K562 (cell line): ENCODE data around the gene SLC25A33. TPM values are rescaled to one million over a fixed set of nuclear protein-coding genes. Genes with fewer than 3 reads are reported as not detected.

ENCODE experiments used
- ATAC-seq: fragments of 200-7000 bp; cut with Tn5 transposase; 3 replicates; pipeline ENCODE4 v1.9.1; 2020; ENCODE audit warnings: moderate library complexity
- BruUV-seq: library from RNA; stranded (reverse); fragments of 400-500 nt; replicated peaks from 2 replicates; lab custom pipeline; 2021; lab: Mats Ljungman, UMichigan
- CTCF ChIA-PET: fragments of 300-600 bp; formaldehyde crosslinking; extraction: SDS; loops from one replicate; lab custom pipeline; 2021; ENCODE audit warnings: low intra/inter-chr PET ratio; lab: Yijun Ruan, JAX
- POLR2A ChIA-PET: fragments of 300-600, 350-650 bp; sonication (Branson Sonifier 250); formaldehyde crosslinking; extraction: SDS; loops from one replicate; lab custom pipeline; 2021; ENCODE audit warnings: antibody characterized with exemption, inconsistent platforms; lab: Yijun Ruan, JAX
- DNase-seq, 4 experiments: peaks; one replicate each; pipeline versions ENCODE4 v3.0.0 to v3.0.0-alpha.2; 2011 to 2018; ENCODE audit warnings: low spot score in 3 of 4, mixed read lengths in 3 of 4; ENCODE audit errors: extremely low read depth in 1 of 4
- FAIRE-seq: peaks from 2 replicates; lab custom pipeline; 2011; peaks lifted over from hg19 to GRCh38; lab: Jason Lieb, UNC
- H2AFZ ChIP-seq: 2 replicates; pipeline ENCODE4 v1.6.0; 2011; ENCODE audit warnings: low read depth, low read length, control low read depth, inconsistent platforms
- H3K27ac ChIP-seq: fragments of 200-600 bp; 3 replicates; pipeline ENCODE4 v1.8.0; 2011; ENCODE audit warnings: low read depth, mild to moderate bottlenecking, control low read depth, inconsistent platforms, low read length, moderate library complexity, mixed read lengths; ENCODE audit errors: extremely low read depth
- H3K27me3 ChIP-seq, 2 experiments: fragments of 300-600 bp in 1 of 2; 2 replicates in 1 of 2; 3 replicates in 1 of 2; pipeline versions ENCODE4 v1.6.0 to v1.8.0; 2011; ENCODE audit warnings: inconsistent platforms in 2 of 2, low read length in 2 of 2, mild to moderate bottlenecking in 1 of 2, mixed read lengths in 1 of 2, moderate library complexity in 1 of 2; ENCODE audit not compliant: control insufficient read depth in 2 of 2, insufficient read depth in 2 of 2
- H3K36me3 ChIP-seq: fragments of 300-600 bp; 3 replicates; pipeline ENCODE4 v1.8.0; 2011; ENCODE audit warnings: mild to moderate bottlenecking, low read length, inconsistent platforms; ENCODE audit not compliant: control insufficient read depth, insufficient read depth
- H3K4me1 ChIP-seq, 2 experiments: fragments of 200-600 bp in 1 of 2; replicated peaks in 1 of 2; 2 replicates in 1 of 2; 3 replicates in 1 of 2; pipeline versions ENCODE4 v1.5.1 to v1.8.0; 2011; ENCODE audit warnings: inconsistent platforms in 2 of 2, low read length in 2 of 2, mild to moderate bottlenecking in 1 of 2, mixed read lengths in 1 of 2, moderate library complexity in 1 of 2; ENCODE audit not compliant: control insufficient read depth in 2 of 2, insufficient read depth in 2 of 2
- H3K4me2 ChIP-seq: 2 replicates; pipeline ENCODE4 v1.6.1; 2011; ENCODE audit warnings: low read length, control low read depth, inconsistent platforms, mixed read lengths; ENCODE audit not compliant: insufficient read depth
- H3K4me3 ChIP-seq: fragments of 200-600 bp; sonication (generic), shearing (Covaris generic); 2 replicates; pipeline ENCODE4 v1.5.1; 2016; ENCODE audit warnings: control low read depth, inconsistent platforms
- H3K79me2 ChIP-seq: fragments of 200-600 bp; 3 replicates; pipeline ENCODE4 v1.8.0; 2011; ENCODE audit warnings: low read length, inconsistent platforms; ENCODE audit not compliant: control insufficient read depth, insufficient read depth
- H3K9ac ChIP-seq, 2 experiments: 2 replicates each; pipeline versions ENCODE4 v1.6.0 to v1.6.1; 2011; ENCODE audit warnings: low read depth in 2 of 2, low read length in 2 of 2, control low read depth in 1 of 2, inconsistent platforms in 1 of 2, mild to moderate bottlenecking in 1 of 2, mixed read lengths in 1 of 2; ENCODE audit not compliant: insufficient read depth in 1 of 2
- H3K9me1 ChIP-seq: one replicate; pipeline ENCODE4 v1.6.0; 2011; ENCODE audit warnings: inconsistent platforms, mild to moderate bottlenecking, low read length, moderate library complexity; ENCODE audit not compliant: control insufficient read depth, insufficient read depth
- H3K9me3 ChIP-seq: replicated peaks from 2 replicates; pipeline ENCODE4 v1.5.1; 2011; ENCODE audit warnings: low read depth, low read length, inconsistent platforms; ENCODE audit not compliant: control insufficient read depth, insufficient read depth
- H4K20me1 ChIP-seq: replicated peaks from 2 replicates; pipeline ENCODE4 v1.6.1; 2011; ENCODE audit warnings: low read length, inconsistent platforms, mixed read lengths; ENCODE audit not compliant: control insufficient read depth, insufficient read depth
- CCNT2 ChIP-seq: IDR thresholded peaks from 2 replicates; pipeline ENCODE4 v1.6.1; 2011; ENCODE audit warnings: borderline replicate concordance, low read depth, mild to moderate bottlenecking, moderate library complexity, mixed read lengths, low read length; ENCODE audit not compliant: insufficient read length; ENCODE audit errors: extremely low read depth
- E2F6 ChIP-seq, 2 experiments: IDR thresholded peaks; 2 replicates each; pipeline ENCODE4 v1.6.1; 2011; ENCODE audit warnings: borderline replicate concordance in 1 of 2, control low read depth in 1 of 2, low read depth in 1 of 2, low read length in 1 of 2, mild to moderate bottlenecking in 1 of 2, mixed read lengths in 1 of 2, moderate library complexity in 1 of 2; ENCODE audit not compliant: insufficient read depth in 1 of 2, insufficient read length in 1 of 2, poor library complexity in 1 of 2, severe bottlenecking in 1 of 2; ENCODE audit errors: extremely low read depth in 1 of 2
- EGR1 ChIP-seq: fragments of 450-650 bp; conservative IDR thresholded peaks from 2 replicates; pipeline ENCODE4 v1.6.1; 2017; ENCODE audit warnings: mild to moderate bottlenecking
- GTF2E2 ChIP-seq: fragments of 200-800 bp; sonication (Bioruptor generic); IDR thresholded peaks from 2 replicates; pipeline ENCODE4 v1.6.1; 2016; ENCODE audit warnings: missing genetic modification characterization, missing compliant biosample characterization
- HDAC2 ChIP-seq: fragments of 450-650 bp; IDR thresholded peaks from 2 replicates; pipeline ENCODE4 v1.6.1; 2016; ENCODE audit warnings: mild to moderate bottlenecking
- HINFP ChIP-seq: fragments of 450-650 bp; conservative IDR thresholded peaks from 2 replicates; pipeline ENCODE4 v1.6.1; 2016; ENCODE audit warnings: missing genetic modification characterization, low read depth, mild to moderate bottlenecking, control low read depth, missing compliant biosample characterization
- KDM5B ChIP-seq: fragments of 200-600 bp; sonication (generic); IDR thresholded peaks from 2 replicates; pipeline ENCODE4 v1.6.1; 2012; ENCODE audit warnings: low read depth, mild to moderate bottlenecking, moderate library complexity, low read length, control low read depth, inconsistent platforms; ENCODE audit not compliant: insufficient replicate concordance
- NR2C2 ChIP-seq, 2 experiments: fragments of 200-800 bp in 1 of 2; sonication (Bioruptor generic) in 1 of 2; sonication (generic) in 1 of 2; formaldehyde crosslinking in 1 of 2; IDR thresholded peaks; 2 replicates each; pipeline versions ENCODE4 v1.6.1 to v1.8.0; 2016 to 2022; ENCODE audit warnings: mild to moderate bottlenecking in 1 of 2, missing compliant biosample characterization in 1 of 2, missing genetic modification characterization in 1 of 2, missing genetic modification reagents in 1 of 2
- SPI1 ChIP-seq: IDR thresholded peaks from 2 replicates; pipeline ENCODE4 v1.6.1; 2011; ENCODE audit warnings: low read depth, low read length, control low read depth, borderline replicate concordance
- TRIM24 ChIP-seq, 2 experiments: fragments of 450-650 bp; IDR thresholded peaks; 2 replicates each; pipeline ENCODE4 v1.6.1; 2016
- ZBTB17 ChIP-seq: fragments of 450-650 bp; formaldehyde crosslinking; IDR thresholded peaks from 2 replicates; pipeline ENCODE4 v1.4.0; 2020; ENCODE audit warnings: mild to moderate bottlenecking
- ZBTB7A ChIP-seq: IDR thresholded peaks from 2 replicates; pipeline ENCODE4 v1.6.1; 2011; ENCODE audit warnings: low read depth, mild to moderate bottlenecking, low read length, moderate library complexity, borderline replicate concordance; ENCODE audit not compliant: control insufficient read depth
- ZNF436 ChIP-seq: fragments of 250-450, 450-650 bp; sonication (Bioruptor Pico); formaldehyde crosslinking; IDR thresholded peaks from 2 replicates; pipeline ENCODE4 v1.7.0; 2020; ENCODE audit warnings: mild to moderate bottlenecking
- WGBS: fragments of 100-300 bp; shearing (Covaris generic); methylation state at CpG from one replicate; pipeline ENCODE4 v1.1.6; 2016; ENCODE audit warnings: low coverage, mixed read lengths; ENCODE audit not compliant: insufficient coverage; ENCODE audit errors: missing lambda C conversion rate; 5-methylcytosine and 5-hydroxymethylcytosine counted together
- in situ Hi-C: fragments of 300-500 bp; cut with MboI; formaldehyde crosslinking; loops from 4 replicates; pipeline ENCODE4 v1.15.0; 2018; ENCODE audit warnings: inconsistent platforms, mixed read lengths
- intact Hi-C: fragments of 100-400 bp; cut with micrococcal nuclease; formaldehyde crosslinking; loops from 2 replicates; pipeline ENCODE4 v1.14.2; 2022
- polyA plus RNA-seq, 8 experiments: library from polyadenylated mRNA; depleted of rRNA in 4 of 8; stranded (reverse) in 5 of 8; unstranded in 3 of 8; fragments of >200 nt; fragmentation: Nextera tagmentation in 2 of 8; fragmentation: Illumina TruSeq in 1 of 8; extraction: Ambion mirVana in 2 of 8; extraction: Trizol in 1 of 8; gene quantifications; 2 replicates each; pipeline versions ENCODE4 v1.2.1 to v1.2.3, GENCODE V29; 2011 to 2014; ENCODE audit warnings: inconsistent platforms in 1 of 8, missing spikeins in 1 of 8
- total RNA-seq, 7 experiments: library from RNA; depleted of rRNA in 6 of 7; stranded (reverse); fragments of >200 nt in 6 of 7; fragmentation: Illumina TruSeq in 2 of 7; extraction: Trizol in 2 of 7; gene quantifications; 2 replicates each; pipeline versions ENCODE4 v1.2.1 to v1.2.3, GENCODE V29; 2011 to 2021; ENCODE audit warnings: low replicate concordance in 1 of 7

SLC25A33 gene
- total and polyA plus RNA-seq, 9 of the 15 experiments (the other 6 are each of a cell fraction or from before 2014, with no cell fraction given) = 3.2 to 23.5 (median 17.5) TPM

GRCh38 chr1:9539829-9540550 lies 725 bp downstream of the SLC25A33 start:
- H3K36me3 ChIP-seq = peaks cover 25% of the 10 kb centered on the region
- H3K79me2 ChIP-seq = peaks cover 57% of the 10 kb centered on the region
- H4K20me1 ChIP-seq = peaks cover 13% of the 10 kb centered on the region; the same call in 1 of the 2 replicates
- ATAC-seq (peak; percentile 66), FAIRE-seq (no peak), DNase-seq (peak; percentile 78 to 84 (median 80))
- intact Hi-C loops (loop anchor here (5.0 kb wide), 1 partner anchor 43 kb away; no protein-coding TSS in a partner anchor), in situ Hi-C loops (no loop called here)
- H3K4me2 ChIP-seq = peak overlapping the region; percentile 84
- peak overlapping the region; percentile 85 for H3K27ac ChIP-seq
- H3K9me1 ChIP-seq = no peaks in the 10 kb centered on the region
- H2AFZ ChIP-seq = peak overlapping the region; percentile 73
- H3K4me1 ChIP-seq = peaks cover 25 to 32% of the 10 kb centered on the region in 2 experiments
- WGBS = 1% methylated on average over 60 of the region's 61 CpGs
- POLR2A ChIA-PET = interaction anchor here (0.6 to 4.5 kb wide), 15 partner anchors 9 to 233 kb away, joined by 3 to 18 read pairs (median 4); no protein-coding TSS in a partner anchor
- CTCF ChIA-PET = interaction anchor here (0.6 kb wide), 1 partner anchor 20 kb away, joined by 3 read pairs; no protein-coding TSS in a partner anchor
- BruUV-seq = no TSS peak
- no peaks in the 10 kb centered on the region for H3K27me3 ChIP-seq
- no peaks in the 10 kb centered on the region for H3K9me3 ChIP-seq
- peak overlapping the region; percentile 87 for H3K4me3 ChIP-seq
- H3K9ac ChIP-seq = peak overlapping the region; percentile 82 to 99
- TF ChIP-seq GTF2E2 (tag) (peak; percentile 75; the same call in 1 of the 2 replicates), HDAC2 (0 out of 2 replicates have a peak, but pooled peaks have one; percentile 65), ZBTB17 (CRISPR knock-in tag) (no peak), ZBTB7A (peak; percentile 72; the same call in 1 of the 2 replicates), EGR1 (peak; percentile 41), CCNT2 (peak; percentile 29), SPI1 (peak; percentile 64; the same call in 1 of the 2 replicates), NR2C2 (CRISPR knock-in tag; IDR thresholded peaks at IDR 0.05) (no peak), NR2C2 (tag; IDR thresholded peaks at IDR 0.05) (0 out of 2 replicates have a peak, but pooled peaks have one; percentile 49), KDM5B (peak; percentile 27), HINFP (tag) (no peak), TRIM24 (IDR thresholded peaks at IDR 0.05) (no peak), E2F6 (IDR thresholded peaks at IDR 0.05; ENCODE audit: borderline replicate concordance in 1 of 2, extremely low read depth in 1 of 2, insufficient read depth in 1 of 2, insufficient read length in 1 of 2, low read depth in 1 of 2, low read length in 1 of 2, poor library complexity in 1 of 2, severe bottlenecking in 1 of 2) (peak in 1 of 2 experiments; percentile 1), ZNF436 (CRISPR knock-in tag) (no peak)
